Transverse colon (tissue), 3 donors: ENCODE results near the gene C21orf58.

Source experiments
- CTCF ChIP-seq, 5 experiments: fragments of 200-600 bp in 3 of 5; fragments of 450-650 bp in 2 of 5; sonication (generic) in 3 of 5; IDR thresholded peaks; 1 replicate in 2 of 5; 2 replicates in 3 of 5; pipeline ENCODE4 v1.5.1; 2016 to 2017; ENCODE audit warnings: antibody characterized with exemption in 5 of 5, inconsistent platforms in 3 of 5, mild to moderate bottlenecking in 2 of 5, moderate library complexity in 1 of 5
- EP300 ChIP-seq: sonication (generic); formaldehyde crosslinking; IDR thresholded peaks from one replicate; pipeline ENCODE4 v1.6.1; 2017; ENCODE audit warnings: antibody characterized with exemption, low read depth

DNA sequence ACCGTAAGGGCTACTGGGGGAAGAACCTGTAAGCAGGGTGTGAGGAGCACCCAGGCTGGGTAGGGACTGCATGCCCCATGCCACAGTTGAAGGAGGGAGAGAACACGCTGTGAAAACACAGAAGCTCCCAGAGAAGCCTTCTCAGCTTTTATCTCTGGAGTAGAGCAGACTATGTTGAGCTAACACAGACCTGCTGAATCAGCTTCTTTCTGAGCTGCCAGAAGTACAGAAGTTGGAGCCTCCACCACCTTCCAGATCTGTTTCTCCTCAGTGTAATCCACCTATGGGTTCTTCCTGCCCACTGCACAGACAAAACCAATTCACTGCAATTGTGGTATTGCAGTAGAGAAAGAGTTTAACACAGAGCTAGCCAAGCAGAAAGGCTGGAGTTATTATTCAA lies 32.1 kb downstream of the C21orf58 start:
- TF ChIP-seq CTCF (IDR thresholded peaks at IDR 0.05) (no peak), EP300 (no peak)
